Measurements from ENCODE around the gene CDKAL1. TPM values are rescaled to one million over a fixed set of nuclear protein-coding genes. Genes with fewer than 3 reads are reported as not detected.
A peak's percentile ranks its signal among the peaks of the same experiment; 100 is the strongest.

The CDKAL1 gene
- total RNA-seq, 1 experiment from 2014 or later, result 13.8 TPM

GRCh38 chr6:20845592-20845991 lies 311.3 kb downstream of the CDKAL1 start:
- Histone ChIP-seq H3K9me3 (ENCODE audit: low read length) (no peaks in the 10 kb centered on the region), H3K36me3 (ENCODE audit: low read depth, low read length) (no peaks in the 10 kb centered on the region), H3K9ac (ENCODE audit: low read length) (no peak overlapping the region), H3K27ac (ENCODE audit: low read length) (no peak overlapping the region), H3F3A (ENCODE audit: low read length, unreplicated experiment) (no peaks in the 10 kb centered on the region), H3K4me2 (ENCODE audit: low read length) (no peak overlapping the region), H3K27me3 (ENCODE audit: low read length) (no peaks in the 10 kb centered on the region), H3K4me3 (ENCODE audit: low read length) (no peak overlapping the region), H3K9me2 (replicated peaks; ENCODE audit: low read length) (no peaks in the 10 kb centered on the region), H3K4me1 (ENCODE audit: insufficient read depth, low read length) (peaks cover 3% of the 10 kb centered on the region; the same call in 1 of the 2 replicates), H4K20me1 (ENCODE audit: low read length) (no peaks in the 10 kb centered on the region), H2AFZ (ENCODE audit: low read length) (no peak overlapping the region), H3K79me2 (ENCODE audit: low read length) (no peaks in the 10 kb centered on the region)
- ChIA-PET CTCF (no interaction called here), POLR2A (ENCODE audit: unreplicated experiment) (no interaction called here)
- intact Hi-C loops (cut with micrococcal nuclease), result no loop called here
- no TSS peak for BruUV-seq (replicated peaks)
- no peak for TF ChIP-seq EZH2phosphoT487 (IDR thresholded peaks at IDR 0.05; ENCODE audit: borderline replicate concordance, low read length)
- TF ChIP-seq EZH2 (IDR thresholded peaks at IDR 0.05; ENCODE audit: low read length, unreplicated experiment), result no peak
- TF ChIP-seq CTCF (conservative IDR thresholded peaks at IDR 0.05; ENCODE audit: low read depth, low read length), result no peak
- no peak for DNase-seq
- ATAC-seq, result no peak

GRCh38 chr6:20846602-20847028 lies 312.4 kb downstream of the CDKAL1 start:
- ATAC-seq, result no peak

More at GRCh38 chr6:20846602-20847028, 312.4 kb downstream of the CDKAL1 start:
- Histone ChIP-seq H3K9me3 (ENCODE audit: low read length) (no peaks in the 10 kb centered on the region), H3K9me2 (replicated peaks; ENCODE audit: low read length) (no peaks in the 10 kb centered on the region), H3K27ac (ENCODE audit: low read length) (no peak overlapping the region), H3K4me2 (ENCODE audit: low read length) (no peak overlapping the region), H3F3A (ENCODE audit: low read length, unreplicated experiment) (no peaks in the 10 kb centered on the region), H3K36me3 (ENCODE audit: low read depth, low read length) (no peaks in the 10 kb centered on the region), H3K9ac (ENCODE audit: low read length) (no peak overlapping the region), H4K20me1 (ENCODE audit: low read length) (no peaks in the 10 kb centered on the region), H3K4me1 (ENCODE audit: insufficient read depth, low read length) (peaks cover 3% of the 10 kb centered on the region; the same call in 1 of the 2 replicates), H2AFZ (ENCODE audit: low read length) (no peak overlapping the region), H3K79me2 (ENCODE audit: low read length) (no peaks in the 10 kb centered on the region), H3K4me3 (ENCODE audit: low read length) (no peak overlapping the region), H3K27me3 (ENCODE audit: low read length) (no peaks in the 10 kb centered on the region)
- no TSS peak for BruUV-seq (replicated peaks)
- peak; percentile 7 for DNase-seq
- no peak for TF ChIP-seq EZH2phosphoT487 (IDR thresholded peaks at IDR 0.05; ENCODE audit: borderline replicate concordance, low read length)
- no peak for TF ChIP-seq EZH2 (IDR thresholded peaks at IDR 0.05; ENCODE audit: low read length, unreplicated experiment)
- no peak for TF ChIP-seq CTCF (conservative IDR thresholded peaks at IDR 0.05; ENCODE audit: low read depth, low read length)
- intact Hi-C loops (cut with micrococcal nuclease), result no loop called here
- ChIA-PET POLR2A (ENCODE audit: unreplicated experiment) (no interaction called here), CTCF (interaction anchor here (0.7 kb wide), 1 partner anchor 106 kb away, joined by 3 read pairs; no protein-coding TSS in a partner anchor)
